Mesodermal cell (in vitro differentiated cells): ENCODE measurements around the gene ERBB4.

Experiments
- H3K27ac ChIP-seq: 2 replicates; pipeline ENCODE4 v1.7.0; 2013; ENCODE audit warnings: mild to moderate bottlenecking, low read depth, low read length, moderate library complexity; ENCODE audit not compliant: severe bottlenecking
- H3K36me3 ChIP-seq: 2 replicates; pipeline ENCODE4 v1.7.1; 2013; ENCODE audit warnings: mild to moderate bottlenecking, low read length, moderate library complexity; ENCODE audit not compliant: control insufficient read depth, insufficient read depth
- H3K4me1 ChIP-seq: one replicate; pipeline ENCODE4 v1.7.1; 2013; ENCODE audit warnings: mild to moderate bottlenecking, low read length; ENCODE audit not compliant: insufficient read depth, control insufficient read depth, poor library complexity, severe bottlenecking
- H3K4me3 ChIP-seq: 2 replicates; pipeline ENCODE4 v1.7.0; 2013; ENCODE audit warnings: low read length, control low read depth, mild to moderate bottlenecking; ENCODE audit not compliant: insufficient read depth, poor library complexity, severe bottlenecking; ENCODE audit errors: extremely low read depth
- H3K9me3 ChIP-seq: 2 replicates; pipeline ENCODE4 v1.7.1; 2013; ENCODE audit warnings: mild to moderate bottlenecking, low read length, moderate library complexity; ENCODE audit not compliant: control insufficient read depth
- WGBS, 2 experiments: methylation state at CpG; one replicate each; pipeline ENCODE4 v1.1.5; 2013; ENCODE audit warnings: missing lambda C conversion rate in 2 of 2; ENCODE audit not compliant: insufficient coverage in 2 of 2; 5-methylcytosine and 5-hydroxymethylcytosine counted together

ERBB4 gene

DNA sequence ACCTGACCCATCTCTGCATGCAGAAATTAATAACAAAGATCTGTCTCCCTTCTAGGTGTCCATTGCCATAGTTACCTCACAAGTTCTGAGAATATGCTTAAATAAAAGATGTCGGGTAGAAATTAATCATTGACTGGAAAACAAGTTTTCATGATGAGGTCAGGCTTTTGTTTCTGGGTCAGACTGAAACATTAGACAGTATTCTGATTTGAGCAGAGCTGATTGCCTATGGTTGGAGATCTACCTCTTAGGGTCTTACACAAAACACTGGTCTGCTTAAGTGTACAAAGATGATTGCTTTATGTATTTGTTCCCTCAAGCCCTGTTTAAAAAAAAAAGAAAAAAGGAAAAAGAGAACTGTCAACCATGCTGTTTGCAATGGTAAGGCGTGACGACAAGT, 1025.8 kb downstream of the ERBB4 start:
- Histone ChIP-seq H3K9me3 (no peaks in the 10 kb centered on the region), H3K4me1 (no peaks in the 10 kb centered on the region), H3K36me3 (no peaks in the 10 kb centered on the region), H3K4me3 (no peak overlapping the region), H3K27ac (no peak overlapping the region)
- WGBS, 2 experiments = 84 to 96% methylated on average over 3 of the region's 3 CpGs

DNA sequence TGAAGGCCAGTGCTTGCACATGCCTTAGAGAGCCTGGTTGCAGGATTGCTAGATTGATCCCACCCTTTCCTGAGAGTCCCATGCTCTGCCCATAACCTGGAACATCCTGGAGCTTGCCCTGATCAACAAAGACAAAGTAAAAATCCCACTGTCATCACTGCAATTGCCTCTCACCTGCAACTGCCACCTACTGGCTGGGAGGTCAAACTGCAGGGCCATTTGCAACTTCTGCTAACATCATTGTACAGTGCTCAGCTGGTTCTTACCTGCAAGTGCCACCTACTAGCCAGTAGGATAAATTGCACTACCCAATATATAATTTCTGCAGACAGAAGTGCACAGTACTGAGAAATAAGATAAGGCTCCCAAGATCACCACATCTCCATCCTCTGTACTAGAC, 1034.7 kb downstream of the ERBB4 start:
- Histone ChIP-seq H3K9me3 (peaks cover 2% of the 10 kb centered on the region), H3K4me1 (no peaks in the 10 kb centered on the region), H3K36me3 (no peaks in the 10 kb centered on the region), H3K27ac (no peak overlapping the region), H3K4me3 (no peak overlapping the region)

DNA sequence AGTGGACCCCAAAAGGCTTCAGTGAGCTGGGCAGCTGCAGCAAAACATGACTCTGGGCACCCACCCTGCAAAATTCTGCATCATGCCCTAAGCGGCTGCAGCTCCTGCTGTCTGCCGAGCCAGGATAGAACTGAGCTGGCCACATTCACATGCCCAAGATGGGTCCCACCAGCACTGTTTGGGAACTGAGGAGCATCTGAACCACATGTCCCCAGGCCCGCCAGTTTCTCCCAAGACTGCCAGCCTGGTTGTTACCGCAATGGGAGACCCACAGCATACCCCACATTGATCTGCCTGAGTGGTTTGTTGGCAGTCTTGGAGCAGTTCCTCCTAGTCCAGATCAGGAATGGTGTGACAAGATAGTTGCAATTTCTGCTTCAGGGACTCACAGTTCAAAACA, 1035.4 kb downstream of the ERBB4 start:
- peaks cover 2% of the 10 kb centered on the region for H3K9me3 ChIP-seq
- no peak overlapping the region for H3K27ac ChIP-seq
- 80 to 82% methylated on average over 3 of the region's 4 CpGs for WGBS, 2 experiments
- no peak overlapping the region for H3K4me3 ChIP-seq
- H3K4me1 ChIP-seq = no peaks in the 10 kb centered on the region
- no peaks in the 10 kb centered on the region for H3K36me3 ChIP-seq

DNA sequence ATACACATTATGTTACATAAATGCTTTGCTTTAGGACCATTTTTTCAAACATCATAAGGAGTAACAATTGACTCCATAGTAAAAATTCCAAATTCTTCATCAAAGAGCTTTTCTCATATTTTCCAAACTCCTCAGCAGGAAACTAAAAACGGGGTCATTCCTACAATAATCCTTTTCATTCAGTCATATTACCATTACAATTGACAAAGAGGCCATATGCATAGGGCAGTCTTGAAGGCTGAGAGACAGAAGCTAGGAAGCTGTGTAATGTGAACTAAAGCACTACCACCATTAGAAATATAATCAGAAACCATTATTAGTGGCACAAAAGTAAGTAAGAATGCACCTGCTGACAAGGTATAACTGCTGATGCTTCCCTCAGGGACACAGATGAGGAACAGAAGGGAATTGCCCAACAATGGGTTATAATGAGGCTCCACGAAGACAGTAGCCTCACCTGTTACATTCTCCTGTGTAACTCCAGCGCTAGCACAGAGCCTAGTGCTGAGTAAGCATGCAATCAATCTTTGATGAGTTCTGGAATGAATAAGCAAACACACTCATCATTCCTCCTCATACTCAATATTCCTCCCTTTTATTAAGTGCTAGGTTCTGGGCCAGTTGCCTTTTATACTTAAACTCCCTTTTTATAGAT, 1039.9 kb downstream of the ERBB4 start:
- 0 to 44% methylated on average over 1 to 2 of the region's 3 CpGs for WGBS, 2 experiments
- Histone ChIP-seq H3K4me1 (no peaks in the 10 kb centered on the region), H3K9me3 (no peaks in the 10 kb centered on the region), H3K27ac (no peak overlapping the region), H3K36me3 (no peaks in the 10 kb centered on the region), H3K4me3 (no peak overlapping the region)

GRCh38 chr2:211495339-211495738, 1043.3 kb downstream of the ERBB4 start:
- H3K27ac ChIP-seq = no peak overlapping the region
- H3K4me3 ChIP-seq = no peak overlapping the region
- no peaks in the 10 kb centered on the region for H3K4me1 ChIP-seq
- H3K9me3 ChIP-seq = no peaks in the 10 kb centered on the region
- H3K36me3 ChIP-seq = no peaks in the 10 kb centered on the region
- WGBS, 2 experiments = no CpG with 5 or more reads among the region's 3 CpGs

- no peak overlapping the region for H3K4me3 ChIP-seq
- no peak overlapping the region for H3K27ac ChIP-seq
- no peaks in the 10 kb centered on the region for H3K4me1 ChIP-seq
- no peaks in the 10 kb centered on the region for H3K36me3 ChIP-seq
- WGBS, 2 experiments = 56% methylated on average over 1 of the region's 3 CpGs; no CpG with 5 or more reads in 1 of the 2 experiments
- H3K9me3 ChIP-seq = no peaks in the 10 kb centered on the region
Measured at GRCh38 chr2:211494536-211494935, 1044.1 kb downstream of the ERBB4 start.

GRCh38 chr2:211494085-211494484, 1044.5 kb downstream of the ERBB4 start:
- Histone ChIP-seq H3K4me1 (no peaks in the 10 kb centered on the region), H3K36me3 (no peaks in the 10 kb centered on the region), H3K9me3 (no peaks in the 10 kb centered on the region), H3K27ac (no peak overlapping the region), H3K4me3 (no peak overlapping the region)
- WGBS, 2 experiments = 0% methylated on average over 1 of the region's 8 CpGs; no CpG with 5 or more reads in 1 of the 2 experiments

DNA sequence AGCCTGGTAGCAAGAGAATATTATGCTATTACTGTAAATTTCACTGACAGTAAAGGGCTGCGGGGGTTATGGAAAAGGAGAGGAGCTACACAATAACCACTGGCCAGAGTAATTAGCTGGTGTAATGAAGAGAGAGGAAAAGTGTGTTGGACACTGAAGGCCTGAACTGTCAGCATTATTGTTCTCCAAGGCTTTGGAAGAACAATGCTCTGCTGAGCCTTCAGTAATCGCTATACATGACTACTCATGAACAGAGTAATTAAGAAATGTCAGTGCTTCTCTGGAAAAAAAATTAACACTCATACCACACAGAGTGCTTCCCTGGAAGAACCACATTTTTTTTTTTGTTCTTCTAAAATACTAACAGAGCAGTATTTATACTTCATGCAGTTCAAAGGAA, 1050.9 kb downstream of the ERBB4 start:
- no peaks in the 10 kb centered on the region for H3K4me1 ChIP-seq
- no peak overlapping the region for H3K27ac ChIP-seq
- H3K4me3 ChIP-seq = no peak overlapping the region
- 100% methylated on average over 1 of the region's 2 CpGs for WGBS, 2 experiments
- H3K9me3 ChIP-seq = no peaks in the 10 kb centered on the region
- no peaks in the 10 kb centered on the region for H3K36me3 ChIP-seq

DNA sequence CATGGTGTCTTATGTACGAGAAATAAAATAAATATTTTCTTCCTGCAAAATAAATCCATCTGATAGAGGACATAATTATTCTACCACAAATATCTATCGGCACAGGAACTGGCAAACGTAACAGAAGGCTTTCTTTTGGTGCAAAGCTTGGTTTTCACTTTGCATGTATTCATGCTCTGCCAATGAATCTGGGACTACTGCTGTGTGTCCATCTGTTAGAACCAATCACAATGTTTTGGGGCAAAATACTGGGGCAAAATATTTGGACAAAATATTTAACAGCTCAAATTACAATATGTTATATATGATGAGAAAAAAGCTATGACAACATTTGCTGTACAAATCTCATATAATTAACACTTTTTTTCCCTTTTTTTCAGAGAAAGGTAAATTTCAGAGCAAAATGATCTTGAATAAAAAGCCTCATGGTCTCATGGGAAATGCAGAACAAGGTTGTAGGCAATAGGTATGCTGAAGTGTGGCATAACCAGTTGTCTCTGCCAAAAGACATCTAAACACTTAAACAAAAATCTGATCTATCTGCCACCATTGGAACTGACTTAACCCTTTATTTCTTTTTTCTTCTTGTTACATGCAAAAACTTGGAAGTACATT, 1059.0 kb downstream of the ERBB4 start:
- H3K36me3 ChIP-seq = no peaks in the 10 kb centered on the region
- no peaks in the 10 kb centered on the region for H3K4me1 ChIP-seq
- 83 to 94% methylated on average over 2 of the region's 3 CpGs for WGBS, 2 experiments
- H3K27ac ChIP-seq = no peak overlapping the region
- no peaks in the 10 kb centered on the region for H3K9me3 ChIP-seq
- no peak overlapping the region for H3K4me3 ChIP-seq

GRCh38 chr2:211477537-211478275, 1060.9 kb downstream of the ERBB4 start:
- WGBS, 2 experiments = no CpG with 5 or more reads among the region's 2 CpGs

GRCh38 chr2:211473116-211473515, 1065.5 kb downstream of the ERBB4 start:
- Histone ChIP-seq H3K36me3 (no peaks in the 10 kb centered on the region), H3K27ac (no peak overlapping the region), H3K4me3 (no peak overlapping the region), H3K9me3 (peaks cover 9% of the 10 kb centered on the region), H3K4me1 (no peaks in the 10 kb centered on the region)

More at GRCh38 chr2:211477537-211478275, 1060.9 kb downstream of the ERBB4 start:
- Histone ChIP-seq H3K36me3 (no peaks in the 10 kb centered on the region), H3K9me3 (peaks cover 9% of the 10 kb centered on the region), H3K4me1 (no peaks in the 10 kb centered on the region), H3K27ac (no peak overlapping the region), H3K4me3 (no peak overlapping the region)
